Spinal cord (tissue), 10 donors: ENCODE data around the gene EGLN2. TPM values are rescaled to one million over a fixed set of nuclear protein-coding genes. Genes with fewer than 3 reads are reported as not detected.
"Not testable (repeated sequence)": the region's sequence is repeated elsewhere in the genome, so short reads cannot be mapped to it uniquely, and the experiment has no call there.

ENCODE experiments used
- DNase-seq, 6 donors: peaks; one replicate each; pipeline versions ENCODE4 v3.0.0 to v3.0.0-alpha.2; 2013 to 2015; ENCODE audit warnings: low spot score in 6 of 6, low read depth in 4 of 6
- H3K27ac ChIP-seq: one replicate; pipeline ENCODE4 v1.5.1; 2013; ENCODE audit warnings: low read depth, low read length, control low read depth
- H3K27me3 ChIP-seq: one replicate; pipeline ENCODE4 v1.6.1; 2013; ENCODE audit warnings: low read length; ENCODE audit not compliant: control insufficient read depth, insufficient read depth
- H3K36me3 ChIP-seq: one replicate; pipeline ENCODE4 v1.6.1; 2013; ENCODE audit warnings: low read length; ENCODE audit not compliant: control insufficient read depth, insufficient read depth
- H3K4me1 ChIP-seq: one replicate; pipeline ENCODE4 v1.6.1; 2013; ENCODE audit warnings: low read length; ENCODE audit not compliant: control insufficient read depth, insufficient read depth
- H3K4me3 ChIP-seq: one replicate; pipeline ENCODE4 v1.5.1; 2013; ENCODE audit warnings: low read depth, low read length, control low read depth
- H3K9me3 ChIP-seq: one replicate; pipeline ENCODE4 v1.6.1; 2013; ENCODE audit warnings: low read length; ENCODE audit not compliant: control insufficient read depth, insufficient read depth
- WGBS: methylation state at CpG from one replicate; pipeline ENCODE4 v1.1.5; 2013; ENCODE audit warnings: missing lambda C conversion rate; ENCODE audit not compliant: insufficient coverage; 5-methylcytosine and 5-hydroxymethylcytosine counted together
- polyA plus RNA-seq, 2 donors: library from polyadenylated mRNA; unstranded; fragments of 120-200 nt; gene quantifications; one replicate each; pipeline ENCODE4 v1.2.1, GENCODE V29; 2013; ENCODE audit not compliant: insufficient read length in 2 of 2
- total RNA-seq, 2 donors: library from RNA; depleted of rRNA in 1 of 2; stranded (reverse); fragments of 120-200 nt in 1 of 2; fragments of >200 nt in 1 of 2; gene quantifications; one replicate each; pipeline versions ENCODE4 v1.2.3 to v1.2.4, GENCODE V29; 2013 to 2014
- donor health status: healthy.

Gene EGLN2
- total and polyA plus RNA-seq, 4 donors = 37.6 to 106 (median 99.3) TPM

DNA sequence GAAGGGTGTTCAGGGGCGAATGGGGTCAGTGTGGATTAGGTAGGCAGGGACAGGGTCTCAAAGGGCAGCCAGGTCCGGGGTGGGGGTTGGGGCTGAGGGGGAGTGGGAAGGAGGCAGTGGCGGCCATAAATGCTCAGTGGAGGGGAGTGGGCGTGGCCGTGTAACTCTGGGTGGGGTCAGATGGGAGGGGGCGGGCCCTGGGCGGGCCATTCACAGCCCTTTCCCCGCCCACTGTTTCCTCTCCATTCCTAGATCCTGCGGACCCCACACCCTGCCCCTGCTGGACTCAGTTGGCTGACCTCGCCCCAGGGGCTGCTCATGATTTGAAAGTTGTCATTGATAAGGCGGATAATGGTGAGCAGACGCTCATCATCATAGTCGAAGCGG is 27.3 kb downstream of the EGLN2 start:
- H3K9me3 ChIP-seq, H3K27me3 ChIP-seq, DNase-seq, H3K36me3 ChIP-seq, H3K27ac ChIP-seq, H3K4me3 ChIP-seq, H3K4me1 ChIP-seq: not testable (repeated sequence)
- WGBS = 88% methylated on average over 6 of the region's 14 CpGs

GRCh38 chr19:40826699-40827385 is 27.9 kb downstream of the EGLN2 start:
- not testable (repeated sequence) for DNase-seq, H3K9me3 ChIP-seq, H3K36me3 ChIP-seq, H3K4me3 ChIP-seq, H3K4me1 ChIP-seq, H3K27me3 ChIP-seq, H3K27ac ChIP-seq
- WGBS = 86% methylated on average over 22 of the region's 29 CpGs

DNA sequence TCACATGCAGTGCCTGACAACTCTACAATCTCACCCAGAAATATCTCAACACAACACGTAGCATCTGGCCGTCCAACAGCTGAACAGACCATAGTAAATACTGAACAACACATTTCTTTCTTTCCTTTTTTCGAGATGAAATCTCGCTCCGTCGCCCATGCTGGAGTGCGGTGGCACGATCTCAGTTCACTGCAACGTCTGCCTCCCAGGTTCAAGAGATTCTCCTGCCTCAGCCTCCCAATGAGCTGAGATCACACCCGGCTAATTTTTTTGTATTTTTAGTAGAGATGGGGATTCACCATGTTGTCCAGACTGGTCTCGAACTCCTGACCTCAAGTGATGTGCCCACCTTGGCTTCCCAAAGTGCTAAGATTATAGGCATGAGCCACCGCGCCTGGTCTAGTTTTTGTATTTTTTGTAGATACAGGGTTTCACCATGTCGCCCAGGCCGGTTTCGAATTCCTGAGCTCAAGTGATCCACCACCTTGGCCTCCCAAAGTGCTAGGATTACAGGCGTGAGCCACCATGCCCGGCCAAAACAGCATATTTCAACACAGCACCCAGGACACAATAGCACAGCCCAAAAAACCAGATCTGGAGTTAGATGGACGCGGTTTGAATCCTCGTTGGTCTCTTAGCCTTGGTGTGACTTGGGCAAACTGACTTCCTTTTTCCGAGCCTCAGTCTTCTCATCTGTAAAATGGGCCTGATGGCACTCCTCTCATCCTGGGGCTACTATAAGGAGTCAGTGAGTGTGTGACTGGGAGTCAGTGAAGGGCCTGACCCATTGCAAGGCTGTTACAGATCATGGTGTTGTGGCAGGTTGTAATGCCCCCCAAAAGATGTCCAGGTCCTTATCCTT is 28.6 kb downstream of the EGLN2 start:
- 94% methylated on average over 16 of the region's 22 CpGs for WGBS
- no peak overlapping the region for H3K27ac ChIP-seq
- no peaks in the 10 kb centered on the region for H3K27me3 ChIP-seq
- H3K4me1 ChIP-seq = no peaks in the 10 kb centered on the region
- no peak for DNase-seq
- H3K9me3 ChIP-seq = no peaks in the 10 kb centered on the region
- H3K4me3 ChIP-seq = no peak overlapping the region
- peaks cover 9% of the 10 kb centered on the region for H3K36me3 ChIP-seq

- Histone ChIP-seq H3K27ac (no peak overlapping the region), H3K4me1 (no peaks in the 10 kb centered on the region), H3K36me3 (peaks cover 9% of the 10 kb centered on the region)
These were observed 30.2 kb downstream of the EGLN2 start for GRCh38 chr19:40829205-40829604.

DNA sequence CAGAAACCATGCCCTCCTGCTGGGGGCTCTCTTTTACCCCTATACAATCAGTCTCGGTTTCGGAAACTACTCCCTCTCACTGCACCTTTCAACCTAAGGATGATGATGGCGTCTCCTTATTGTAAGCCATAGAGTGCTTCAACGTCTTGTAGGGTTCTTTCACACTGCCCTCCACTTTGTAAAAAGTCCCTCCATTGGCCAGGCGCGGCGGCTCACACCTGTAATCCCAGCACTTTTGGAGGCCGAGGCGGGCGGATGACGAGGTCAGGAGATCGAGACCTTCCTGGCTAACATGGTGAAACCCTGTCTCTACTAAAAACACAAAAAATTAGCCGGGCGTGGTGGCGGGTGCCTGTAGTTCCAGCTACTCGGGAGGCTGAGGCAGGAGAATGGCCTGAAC is 31.8 kb downstream of the EGLN2 start:
- not testable (repeated sequence) for H3K4me3 ChIP-seq, DNase-seq, H3K27ac ChIP-seq, H3K9me3 ChIP-seq, H3K4me1 ChIP-seq, H3K27me3 ChIP-seq, H3K36me3 ChIP-seq
- 97% methylated on average over 13 of the region's 16 CpGs for WGBS

More at GRCh38 chr19:40829205-40829604, 30.2 kb downstream of the EGLN2 start:
- Histone ChIP-seq H3K27me3 (no peaks in the 10 kb centered on the region), H3K9me3 (no peaks in the 10 kb centered on the region), H3K4me3 (no peak overlapping the region)
- no peak for DNase-seq

DNA sequence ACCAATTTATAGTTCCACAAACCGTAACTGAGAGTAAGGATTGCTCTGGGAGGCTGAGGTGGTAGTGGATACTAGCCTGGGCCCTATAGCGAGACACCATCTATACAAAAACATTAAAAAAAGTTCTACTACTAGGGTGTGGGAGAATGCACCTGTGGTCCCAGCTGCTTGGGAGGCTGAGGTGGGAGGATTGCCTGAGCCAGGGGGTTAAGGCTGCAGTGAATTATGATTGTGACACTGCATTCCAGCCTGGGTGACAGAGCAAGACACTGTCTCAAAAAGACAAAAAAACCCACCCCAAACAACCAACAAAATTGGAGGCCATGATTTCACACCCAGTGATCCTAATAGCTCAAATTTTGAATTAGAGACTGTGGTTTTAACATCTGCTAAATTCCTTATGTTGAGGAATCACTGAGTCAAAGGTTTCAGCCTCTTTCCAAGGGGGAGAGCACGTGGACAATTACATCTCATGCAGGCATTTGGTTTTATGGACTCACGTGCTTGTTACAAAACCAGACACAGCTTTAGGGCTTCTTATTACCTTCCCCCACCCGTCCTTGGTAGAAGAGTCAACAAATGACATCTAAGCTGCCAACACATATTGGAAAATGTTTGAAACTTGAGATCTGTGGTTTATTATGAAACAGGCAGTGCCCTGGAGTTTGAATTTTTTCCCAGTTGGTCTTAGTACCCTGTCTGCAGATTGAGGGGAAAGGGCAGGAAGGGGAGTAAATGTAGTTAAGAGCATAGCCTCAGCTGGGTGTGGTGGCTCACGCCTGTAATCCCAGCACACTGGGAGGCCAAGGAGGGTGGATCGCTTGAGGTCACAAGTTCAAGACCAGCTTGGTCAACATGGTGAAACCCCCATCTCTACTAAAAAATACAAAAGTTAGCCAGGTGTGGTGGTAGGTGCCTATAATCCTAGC is 32.8 kb downstream of the EGLN2 start:
- no peak for DNase-seq

GRCh38 chr19:40832431-40832790 is 33.4 kb downstream of the EGLN2 start:
- no CpG with 5 or more reads among the region's 4 CpGs for WGBS
- H3K4me3 ChIP-seq, H3K4me1 ChIP-seq, DNase-seq, H3K27me3 ChIP-seq, H3K27ac ChIP-seq, H3K36me3 ChIP-seq, H3K9me3 ChIP-seq: not testable (repeated sequence)

More for the DNA sequence above, 32.8 kb downstream of the EGLN2 start:
- Histone ChIP-seq H3K27me3 (no peaks in the 10 kb centered on the region), H3K9me3 (no peaks in the 10 kb centered on the region), H3K27ac (no peak overlapping the region), H3K4me3 (no peak overlapping the region), H3K36me3 (peaks cover 8% of the 10 kb centered on the region), H3K4me1 (no peaks in the 10 kb centered on the region)
- no CpG with 5 or more reads among the region's 7 CpGs for WGBS

DNA sequence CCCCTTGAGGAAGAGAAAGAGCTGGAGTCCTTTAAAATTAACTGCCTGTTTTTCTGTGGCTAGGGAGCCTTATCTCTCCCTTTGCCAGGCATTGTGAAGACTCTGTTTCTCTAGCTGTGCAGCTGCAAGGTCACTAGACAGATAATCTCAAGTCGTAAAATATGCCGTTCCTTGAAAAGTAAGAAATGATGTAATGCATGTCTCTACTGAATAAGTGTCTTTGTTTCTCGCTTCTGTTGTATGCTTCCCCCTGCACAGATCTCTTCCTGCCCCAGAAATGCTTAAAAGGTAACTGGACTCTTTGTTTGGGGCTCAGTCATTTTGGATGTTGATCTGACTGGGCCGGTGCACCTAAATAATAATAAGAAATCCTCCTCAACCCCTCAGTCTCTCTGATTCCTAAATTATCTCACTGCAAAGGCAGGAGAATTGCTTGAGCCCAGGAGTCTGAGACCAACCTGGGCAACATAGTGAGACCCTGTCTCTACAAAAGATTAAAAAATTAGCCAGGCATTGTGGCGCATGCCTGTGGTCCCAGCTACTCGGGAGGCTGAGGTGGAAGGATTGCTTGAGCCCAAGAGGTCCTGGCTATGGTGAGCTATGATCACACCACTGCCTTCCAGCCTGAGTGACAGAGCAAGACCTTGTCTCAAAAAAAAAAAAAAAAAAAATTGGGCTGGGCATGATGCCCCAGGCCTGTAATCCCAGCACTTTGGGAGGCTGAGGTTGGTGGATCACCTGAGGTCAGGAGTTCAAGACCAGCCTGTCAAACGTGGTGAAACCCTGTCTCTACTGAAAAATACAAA is 34.9 kb downstream of the EGLN2 start:
- not testable (repeated sequence) for H3K4me3 ChIP-seq, H3K27me3 ChIP-seq, H3K27ac ChIP-seq, DNase-seq, H3K9me3 ChIP-seq, H3K36me3 ChIP-seq, H3K4me1 ChIP-seq
- no CpG with 5 or more reads among the region's 7 CpGs for WGBS
